B cell (primary cell): ENCODE results near the gene ENOX1.

Experiments used
- CTCF ChIP-seq: fragments of 200-600 bp; IDR thresholded peaks from one replicate; pipeline ENCODE4 v1.8.0; 2022; ENCODE audit warnings: antibody characterized with exemption, mild to moderate bottlenecking
- EZH2 ChIP-seq: IDR thresholded peaks from 2 replicates; pipeline ENCODE4 v1.6.1; 2012; ENCODE audit warnings: borderline replicate concordance, low read depth, mild to moderate bottlenecking, moderate library complexity, low read length; ENCODE audit not compliant: insufficient read depth, poor library complexity, severe bottlenecking

GRCh38 chr13:43166644-43167457, 619.9 kb downstream of the ENOX1 start:
- TF ChIP-seq EZH2 (no peak), CTCF (no peak)
